AG09309 (cell line): ENCODE data around the gene CNTNAP2.

Experiments used
- DNase-seq: peaks from one replicate; pipeline ENCODE4 v3.0.0-alpha.2; 2010; ENCODE audit warnings: low read depth
- H3K4me3 ChIP-seq: 2 replicates; pipeline ENCODE4 v1.5.1; 2011; ENCODE audit warnings: mild to moderate bottlenecking, low read depth, low read length, moderate library complexity; ENCODE audit not compliant: control insufficient read depth
- TF ChIP-seq, protein P1 (sequence below): IDR thresholded peaks from 2 replicates; pipeline ENCODE4 v1.5.1; 2011; ENCODE audit warnings: mild to moderate bottlenecking, low read depth, low read length, inconsistent platforms; ENCODE audit not compliant: insufficient read depth, control insufficient read depth; ENCODE audit errors: missing control alignments

The CNTNAP2 gene

GRCh38 chr7:146619641-146620040 lies 503.0 kb downstream of the CNTNAP2 start:
- TF ChIP-seq, protein P1, sequence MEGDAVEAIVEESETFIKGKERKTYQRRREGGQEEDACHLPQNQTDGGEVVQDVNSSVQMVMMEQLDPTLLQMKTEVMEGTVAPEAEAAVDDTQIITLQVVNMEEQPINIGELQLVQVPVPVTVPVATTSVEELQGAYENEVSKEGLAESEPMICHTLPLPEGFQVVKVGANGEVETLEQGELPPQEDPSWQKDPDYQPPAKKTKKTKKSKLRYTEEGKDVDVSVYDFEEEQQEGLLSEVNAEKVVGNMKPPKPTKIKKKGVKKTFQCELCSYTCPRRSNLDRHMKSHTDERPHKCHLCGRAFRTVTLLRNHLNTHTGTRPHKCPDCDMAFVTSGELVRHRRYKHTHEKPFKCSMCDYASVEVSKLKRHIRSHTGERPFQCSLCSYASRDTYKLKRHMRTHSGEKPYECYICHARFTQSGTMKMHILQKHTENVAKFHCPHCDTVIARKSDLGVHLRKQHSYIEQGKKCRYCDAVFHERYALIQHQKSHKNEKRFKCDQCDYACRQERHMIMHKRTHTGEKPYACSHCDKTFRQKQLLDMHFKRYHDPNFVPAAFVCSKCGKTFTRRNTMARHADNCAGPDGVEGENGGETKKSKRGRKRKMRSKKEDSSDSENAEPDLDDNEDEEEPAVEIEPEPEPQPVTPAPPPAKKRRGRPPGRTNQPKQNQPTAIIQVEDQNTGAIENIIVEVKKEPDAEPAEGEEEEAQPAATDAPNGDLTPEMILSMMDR, result no peak
- H3K4me3 ChIP-seq, result no peak overlapping the region
- DNase-seq, result no peak

- TF ChIP-seq, protein P1, result no peak
- DNase-seq, result no peak
- no peak overlapping the region for H3K4me3 ChIP-seq
Observed at GRCh38 chr7:146626912-146627311, 510.3 kb downstream of the CNTNAP2 start.

GRCh38 chr7:146635205-146636032 lies 518.8 kb downstream of the CNTNAP2 start:
- DNase-seq, result no peak
- TF ChIP-seq, protein P1, result no peak
- H3K4me3 ChIP-seq, result no peak overlapping the region

DNA sequence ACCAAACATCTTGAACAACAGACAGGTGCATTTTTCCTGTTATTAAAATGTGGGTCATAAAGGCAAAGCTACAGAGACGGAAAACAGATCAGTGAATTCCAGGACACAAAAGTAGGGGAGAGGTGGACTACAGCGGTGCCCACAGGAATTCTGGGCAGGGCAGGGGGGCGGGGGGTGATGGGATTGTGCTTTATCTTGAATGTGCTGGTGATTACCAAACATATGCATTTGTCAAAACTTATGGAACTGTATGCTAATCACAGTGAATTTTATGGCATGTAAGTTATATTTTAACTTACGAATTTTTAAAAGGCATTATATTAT lies 519.4 kb downstream of the CNTNAP2 start:
- TF ChIP-seq, protein P1, result no peak
- H3K4me3 ChIP-seq, result no peak overlapping the region
- no peak for DNase-seq

DNA sequence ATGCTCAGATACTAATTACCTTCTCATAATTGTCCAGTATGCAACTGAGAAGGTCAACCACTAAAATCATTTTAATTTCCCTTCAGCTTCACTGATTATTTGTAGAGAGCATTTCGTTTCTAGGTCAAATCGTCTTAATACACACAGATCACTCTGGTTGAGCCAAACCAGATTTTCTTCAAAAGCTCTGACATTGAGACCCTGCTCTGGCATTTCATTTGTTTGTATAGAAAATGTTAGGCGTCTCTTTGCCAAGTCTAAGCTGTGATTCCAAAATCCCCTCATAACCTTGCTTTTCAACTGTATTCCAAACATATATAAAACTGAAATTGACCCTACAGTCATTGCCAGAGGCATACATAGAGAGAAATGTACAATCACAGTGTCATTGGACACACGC lies 520.0 kb downstream of the CNTNAP2 start:
- no peak for DNase-seq
- TF ChIP-seq, protein P1, result no peak

GRCh38 chr7:146639291-146639690 lies 522.7 kb downstream of the CNTNAP2 start:
- TF ChIP-seq, protein P1, result no peak
- no peak for DNase-seq
- no peak overlapping the region for H3K4me3 ChIP-seq

More for the DNA sequence above, 520.0 kb downstream of the CNTNAP2 start:
- H3K4me3 ChIP-seq, result no peak overlapping the region
